Activated T-cell treated with anti-CD3 and anti-CD28 coated beads, Interleukin-2, amount 50 U/mL, for 72 hours (primary cell): Measurements from ENCODE around the gene ATP13A5. TPM values are rescaled to one million over a fixed set of nuclear protein-coding genes. Genes with fewer than 3 reads are reported as not detected.

Experiments used
- ATAC-seq, 2 donors: fragments of 150-1000 bp; cut with Tn5 transposase; replicated peaks in 1 of 2; 2 replicates each; pipeline ENCODE4 v1.10.0; 2021; ENCODE audit warnings: moderate library complexity in 2 of 2, mild to moderate bottlenecking in 1 of 2
- DNase-seq, 2 donors: peaks; one replicate each; pipeline ENCODE4 v3.0.0; 2021 to 2022; ENCODE audit warnings: mixed read lengths in 1 of 2
- H3K27ac Mint-ChIP-seq: one replicate; pipeline ENCODE4 v1.8.0; 2022; ENCODE audit warnings: mild to moderate bottlenecking, moderate library complexity, mixed read lengths
- H3K27me3 Mint-ChIP-seq: one replicate; pipeline ENCODE4 v1.8.0; 2022; ENCODE audit warnings: low read depth, mixed read lengths
- H3K36me3 Mint-ChIP-seq, 2 donors: one replicate each; pipeline ENCODE4 v1.8.0; 2022; ENCODE audit warnings: mixed read lengths in 2 of 2, mild to moderate bottlenecking in 1 of 2; ENCODE audit not compliant: insufficient read depth in 2 of 2
- H3K4me1 Mint-ChIP-seq: one replicate; pipeline ENCODE4 v1.8.0; 2022; ENCODE audit warnings: low read depth, mixed read lengths
- H3K4me3 Mint-ChIP-seq, 2 donors: one replicate each; pipeline ENCODE4 v1.8.0; 2022; ENCODE audit warnings: mild to moderate bottlenecking in 2 of 2, mixed read lengths in 2 of 2, moderate library complexity in 2 of 2
- H3K9me3 Mint-ChIP-seq, 2 donors: one replicate each; pipeline ENCODE4 v1.8.0; 2022; ENCODE audit warnings: mixed read lengths in 2 of 2
- total RNA-seq, 2 donors: library from RNA; stranded (reverse); gene quantifications; one replicate each; pipeline ENCODE4 v1.2.3, GENCODE V29; 2022

The ATP13A5 gene
- total RNA-seq, 2 donors from 2014 or later, result not detected

- Mint-ChIP-seq H3K4me1 (no peaks in the 10 kb centered on the region), H3K27ac (no peak overlapping the region), H3K4me3 (no peak overlapping the region), H3K36me3 (no peaks in the 10 kb centered on the region), H3K27me3 (no peaks in the 10 kb centered on the region), H3K9me3 (no peaks in the 10 kb centered on the region)
- DNase-seq (no peak), ATAC-seq (no peak)
These were observed 107.3 kb downstream of the ATP13A5 start for GRCh38 chr3:193271101-193271840.

DNA sequence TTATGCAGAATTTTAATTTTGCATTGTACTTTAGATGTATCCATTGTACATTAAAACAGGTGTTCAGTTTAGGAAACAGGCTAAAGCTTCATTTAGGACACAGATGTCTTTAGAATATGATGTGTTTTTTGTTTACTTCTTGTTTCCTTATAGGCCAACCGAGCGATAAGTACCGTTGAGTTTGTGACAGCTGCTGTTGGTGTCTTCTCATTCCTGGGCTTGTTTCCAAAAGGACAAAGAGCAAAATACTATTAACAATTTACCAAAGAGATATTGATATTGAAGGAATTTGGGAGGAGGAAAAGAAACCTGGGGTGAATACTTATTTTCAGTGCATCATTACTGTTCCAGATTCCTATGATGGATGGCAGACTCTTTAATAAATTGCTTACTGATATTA lies 108.1 kb downstream of the ATP13A5 start:
- Mint-ChIP-seq H3K4me3 (no peak overlapping the region), H3K36me3 (no peaks in the 10 kb centered on the region), H3K27me3 (no peaks in the 10 kb centered on the region), H3K27ac (no peak overlapping the region), H3K4me1 (no peaks in the 10 kb centered on the region), H3K9me3 (no peaks in the 10 kb centered on the region)
- ATAC-seq, result no peak
- no peak for DNase-seq

DNA sequence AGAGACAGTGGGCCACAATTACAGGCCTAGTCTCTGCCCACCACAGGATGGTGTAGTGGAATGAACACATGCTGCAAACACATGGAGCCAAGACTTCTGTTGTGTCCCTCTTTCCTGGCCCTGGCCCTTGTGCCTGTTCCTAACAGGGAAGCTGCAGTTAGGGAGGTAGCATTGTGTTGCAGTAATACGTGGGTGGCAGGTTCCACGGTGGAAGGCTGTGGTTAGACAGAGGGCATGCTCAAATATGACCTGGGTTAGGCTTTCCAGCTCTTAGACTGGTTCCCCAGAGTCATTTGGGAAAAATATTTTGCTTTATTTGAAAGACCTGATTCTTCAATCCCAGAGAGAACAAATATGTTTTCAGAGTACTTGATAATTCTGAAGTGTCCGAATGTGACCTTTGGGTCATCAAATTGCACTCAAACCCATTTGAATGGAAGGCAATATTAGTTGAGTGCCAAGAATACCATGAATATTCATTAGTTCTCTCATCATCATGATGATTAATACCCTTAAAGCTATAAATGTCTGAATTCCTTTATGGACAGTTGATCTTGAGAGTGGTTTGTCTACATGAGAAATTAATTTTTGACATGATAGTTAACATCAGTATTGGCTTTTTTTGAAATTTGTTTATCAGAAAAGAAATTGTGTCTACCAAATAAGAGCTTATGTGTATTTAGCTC lies 109.1 kb downstream of the ATP13A5 start:
- Mint-ChIP-seq H3K9me3 (no peaks in the 10 kb centered on the region), H3K36me3 (no peaks in the 10 kb centered on the region)

GRCh38 chr3:193262707-193263106 lies 115.8 kb downstream of the ATP13A5 start:
- ATAC-seq (no peak), DNase-seq (no peak)
- no peak overlapping the region for H3K27ac Mint-ChIP-seq
- no peaks in the 10 kb centered on the region for H3K27me3 Mint-ChIP-seq
- H3K4me1 Mint-ChIP-seq, result no peaks in the 10 kb centered on the region
- H3K4me3 Mint-ChIP-seq, result no peak overlapping the region
- no peaks in the 10 kb centered on the region for H3K36me3 Mint-ChIP-seq
- H3K9me3 Mint-ChIP-seq, result no peaks in the 10 kb centered on the region

More for the DNA sequence above, 109.1 kb downstream of the ATP13A5 start:
- H3K4me1 Mint-ChIP-seq, result no peaks in the 10 kb centered on the region
- H3K27ac Mint-ChIP-seq, result no peak overlapping the region
- ATAC-seq, result no peak
- no peaks in the 10 kb centered on the region for H3K27me3 Mint-ChIP-seq
- no peak overlapping the region for H3K4me3 Mint-ChIP-seq
- no peak for DNase-seq

- no peak for ATAC-seq
- Mint-ChIP-seq H3K4me3 (no peak overlapping the region), H3K27me3 (peaks cover 4% of the 10 kb centered on the region), H3K9me3 (no peaks in the 10 kb centered on the region), H3K27ac (no peak overlapping the region), H3K36me3 (no peaks in the 10 kb centered on the region), H3K4me1 (no peaks in the 10 kb centered on the region)
- DNase-seq, result no peak
These were observed 116.6 kb downstream of the ATP13A5 start for GRCh38 chr3:193261970-193262369.

GRCh38 chr3:193253986-193254660 lies 124.4 kb downstream of the ATP13A5 start:
- DNase-seq (no peak), ATAC-seq (no peak)
- Mint-ChIP-seq H3K4me3 (no peak overlapping the region), H3K4me1 (no peaks in the 10 kb centered on the region), H3K36me3 (peaks cover under 1 to 10% of the 10 kb centered on the region in 2 donors), H3K27me3 (peaks cover 12% of the 10 kb centered on the region), H3K27ac (no peak overlapping the region), H3K9me3 (peaks cover 6 to 13% of the 10 kb centered on the region in 2 donors)

DNA sequence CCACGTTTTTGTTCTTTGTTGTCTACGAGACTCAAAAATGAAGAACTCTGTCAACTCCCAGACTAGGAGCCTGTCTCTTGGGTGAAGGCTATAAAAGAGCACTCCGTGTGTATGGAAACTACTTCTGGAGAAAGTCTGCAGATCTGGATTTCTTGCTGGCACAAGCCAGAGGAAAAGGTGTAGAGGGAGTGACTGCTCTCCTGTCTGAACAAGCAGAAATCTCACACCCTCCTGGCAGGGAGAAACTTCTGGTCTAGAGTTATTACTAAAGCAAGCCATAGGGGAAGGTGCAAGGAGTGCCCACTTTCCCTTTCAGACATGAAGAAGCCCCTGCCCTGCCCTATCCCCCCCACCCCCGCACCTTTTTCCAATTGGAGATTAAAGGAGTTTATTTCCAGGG lies 128.1 kb downstream of the ATP13A5 start:
- ATAC-seq, result no peak
- no peak overlapping the region for H3K27ac Mint-ChIP-seq
- no peaks in the 10 kb centered on the region for H3K4me1 Mint-ChIP-seq
- no peak overlapping the region for H3K4me3 Mint-ChIP-seq
- peaks cover 3 to 11% of the 10 kb centered on the region in 2 donors for H3K36me3 Mint-ChIP-seq
- DNase-seq, result no peak
- H3K27me3 Mint-ChIP-seq, result peaks cover 3% of the 10 kb centered on the region
- peaks cover 13 to 15% of the 10 kb centered on the region in 2 donors for H3K9me3 Mint-ChIP-seq

- peaks cover 13 to 15% of the 10 kb centered on the region in 2 donors for H3K9me3 Mint-ChIP-seq
- no peaks in the 10 kb centered on the region for H3K4me1 Mint-ChIP-seq
- no peak overlapping the region for H3K4me3 Mint-ChIP-seq
- no peak overlapping the region for H3K27ac Mint-ChIP-seq
- ATAC-seq (no peak), DNase-seq (no peak)
- H3K27me3 Mint-ChIP-seq, result peaks cover 8% of the 10 kb centered on the region
- H3K36me3 Mint-ChIP-seq, result peaks cover 3 to 11% of the 10 kb centered on the region in 2 donors
These were observed 129.6 kb downstream of the ATP13A5 start for GRCh38 chr3:193248848-193249468.

DNA sequence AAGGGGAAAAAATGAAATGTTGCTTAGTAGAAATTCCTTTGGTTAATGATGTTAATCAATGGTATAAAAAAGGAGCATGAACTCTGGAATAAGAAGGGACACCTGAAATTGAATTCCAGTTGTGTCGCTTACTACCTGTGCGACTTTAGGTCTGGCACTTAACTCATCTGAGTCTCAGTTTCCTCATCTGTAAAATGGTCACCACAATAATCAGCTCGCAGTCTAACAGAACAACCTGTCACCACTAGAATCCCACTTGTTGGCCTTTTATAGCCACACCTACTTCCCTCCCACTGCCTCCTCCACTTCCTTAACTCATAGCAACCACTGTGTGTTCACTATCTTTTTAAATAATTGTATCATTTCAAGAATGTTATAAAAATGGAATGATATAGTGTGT lies 135.0 kb downstream of the ATP13A5 start:
- no peak overlapping the region for H3K27ac Mint-ChIP-seq

GRCh38 chr3:193241716-193242115 lies 136.8 kb downstream of the ATP13A5 start:
- H3K4me1 Mint-ChIP-seq, result no peaks in the 10 kb centered on the region
- H3K36me3 Mint-ChIP-seq, result peaks cover 0 to 1% of the 10 kb centered on the region in 2 donors
- peak overlapping the region; percentile 52 to 58 for H3K4me3 Mint-ChIP-seq
- peaks cover 41% of the 10 kb centered on the region for H3K27me3 Mint-ChIP-seq
- H3K9me3 Mint-ChIP-seq, result peaks cover 2% of the 10 kb centered on the region in 2 donors
- no peak for DNase-seq
- H3K27ac Mint-ChIP-seq, result no peak overlapping the region
- no peak for ATAC-seq

More for the DNA sequence above, 135.0 kb downstream of the ATP13A5 start:
- peaks cover 2 to 4% of the 10 kb centered on the region in 2 donors for H3K9me3 Mint-ChIP-seq
- H3K36me3 Mint-ChIP-seq, result peaks cover 0 to 1% of the 10 kb centered on the region in 2 donors
- no peaks in the 10 kb centered on the region for H3K4me1 Mint-ChIP-seq
- peaks cover 41% of the 10 kb centered on the region for H3K27me3 Mint-ChIP-seq
- DNase-seq (no peak), ATAC-seq (no peak)
- no peak overlapping the region for H3K4me3 Mint-ChIP-seq

DNA sequence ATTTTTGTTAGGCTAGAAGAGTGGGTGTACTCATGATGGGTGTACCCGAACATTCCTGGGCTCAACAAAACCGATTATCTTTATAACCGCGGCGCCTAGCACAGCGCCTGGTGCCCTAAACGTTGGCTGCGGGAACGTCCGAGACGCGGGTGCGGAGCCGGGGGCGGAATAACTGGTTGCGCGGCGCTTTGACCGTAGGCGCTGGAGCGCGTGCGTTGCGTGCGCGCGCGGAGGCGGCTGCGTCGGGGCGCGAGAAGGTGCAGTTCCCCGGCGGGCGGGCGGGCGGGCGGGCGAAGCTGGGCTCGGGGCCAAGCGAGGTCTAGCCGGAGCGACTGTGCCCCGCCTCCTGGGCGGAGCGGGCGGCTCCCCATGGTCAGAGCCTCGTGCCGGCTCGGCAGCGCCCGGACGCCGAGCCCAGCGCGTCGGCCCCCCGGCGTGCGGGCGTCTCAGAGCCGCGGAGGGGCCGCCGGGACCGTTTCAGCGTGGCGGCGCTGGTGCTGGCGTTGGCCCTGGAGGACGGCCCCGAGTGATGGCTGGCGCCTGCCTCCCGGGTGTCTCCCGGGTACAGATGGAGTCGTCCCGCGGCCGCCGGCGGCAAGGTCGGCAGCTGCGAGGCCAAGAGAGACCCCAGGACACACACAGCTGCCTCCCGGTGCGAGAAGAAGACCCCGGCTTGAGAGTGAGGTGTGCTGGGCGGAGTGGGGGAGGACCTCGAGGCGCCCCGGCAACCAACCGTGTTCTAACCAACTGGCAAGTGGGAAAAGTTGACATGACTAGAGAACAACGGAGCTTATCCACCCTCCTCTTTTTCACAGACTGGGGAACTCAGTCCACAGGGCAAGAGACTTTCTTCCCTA lies 137.5 kb downstream of the ATP13A5 start, which contains the start of gene PLAAT1:
PLAAT1 (plus strand) TSS at position 373 of the 857 bp plus-strand sequence. CDS start 14,429 bp downstream, outside the sequence.
- peaks cover 0 to 1% of the 10 kb centered on the region in 2 donors for H3K36me3 Mint-ChIP-seq
- ATAC-seq (peak; percentile 77 to 80), DNase-seq (peak; percentile 29 to 35)
- H3K4me3 Mint-ChIP-seq, result peak within 1 kb of the TSS; percentile 61 to 67
- H3K4me1 Mint-ChIP-seq, result no peaks in the 10 kb centered on the region
- no peak within 1 kb of the TSS for H3K27ac Mint-ChIP-seq
- H3K9me3 Mint-ChIP-seq, result peaks cover 2% of the 10 kb centered on the region in 2 donors
- H3K27me3 Mint-ChIP-seq, result peaks cover 41% of the 10 kb centered on the region

GRCh38 chr3:193240436-193240849 lies 138.1 kb downstream of the ATP13A5 start:
- DNase-seq (no peak), ATAC-seq (peak in 1 of 2 donors; percentile 23)
- Mint-ChIP-seq H3K27ac (no peak overlapping the region), H3K36me3 (peaks cover 0 to 1% of the 10 kb centered on the region in 2 donors), H3K4me1 (no peaks in the 10 kb centered on the region), H3K4me3 (peak overlapping the region; percentile 61 to 67), H3K9me3 (peaks cover 0 to 2% of the 10 kb centered on the region in 2 donors), H3K27me3 (peaks cover 41% of the 10 kb centered on the region)
